MM.1S (cell line): ENCODE measurements around the gene SUSD2.

Experiments used
- EZH2 ChIP-seq: fragments of 300-600 bp; sonication (generic); optimal IDR thresholded peaks from 2 replicates; pipeline ENCODE3; 2017; ENCODE audit warnings: low read depth, mild to moderate bottlenecking, antibody characterized with exemption, low read length, mixed read lengths
- TF ChIP-seq, protein P1 (sequence below): fragments of 300-600 bp; sonication (generic); IDR thresholded peaks from 2 replicates; pipeline ENCODE4 v1.5.1; 2016; ENCODE audit warnings: antibody characterized with exemption, low read length, mixed read lengths

DNA sequence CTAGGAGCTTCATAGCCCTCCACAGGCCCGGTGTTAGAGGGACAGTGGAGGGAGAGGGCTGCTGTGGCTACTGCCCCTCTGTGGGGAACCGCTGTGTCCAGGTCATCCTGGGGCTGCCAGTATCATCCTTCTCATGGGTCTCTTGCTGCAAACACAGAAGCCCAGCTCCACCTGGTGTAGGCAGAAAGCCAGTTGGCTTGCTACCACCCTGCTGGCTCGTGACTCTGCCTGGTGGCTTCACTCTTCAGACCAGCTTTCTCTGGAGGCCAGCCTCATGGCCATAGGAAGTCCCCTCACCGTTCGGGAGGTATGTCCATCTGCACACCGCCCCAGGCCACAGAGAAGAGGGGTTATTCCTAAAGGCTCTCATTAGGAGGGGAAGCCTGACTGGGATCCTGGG, 19.4 kb upstream of the SUSD2 start:
- TF ChIP-seq, protein P1, sequence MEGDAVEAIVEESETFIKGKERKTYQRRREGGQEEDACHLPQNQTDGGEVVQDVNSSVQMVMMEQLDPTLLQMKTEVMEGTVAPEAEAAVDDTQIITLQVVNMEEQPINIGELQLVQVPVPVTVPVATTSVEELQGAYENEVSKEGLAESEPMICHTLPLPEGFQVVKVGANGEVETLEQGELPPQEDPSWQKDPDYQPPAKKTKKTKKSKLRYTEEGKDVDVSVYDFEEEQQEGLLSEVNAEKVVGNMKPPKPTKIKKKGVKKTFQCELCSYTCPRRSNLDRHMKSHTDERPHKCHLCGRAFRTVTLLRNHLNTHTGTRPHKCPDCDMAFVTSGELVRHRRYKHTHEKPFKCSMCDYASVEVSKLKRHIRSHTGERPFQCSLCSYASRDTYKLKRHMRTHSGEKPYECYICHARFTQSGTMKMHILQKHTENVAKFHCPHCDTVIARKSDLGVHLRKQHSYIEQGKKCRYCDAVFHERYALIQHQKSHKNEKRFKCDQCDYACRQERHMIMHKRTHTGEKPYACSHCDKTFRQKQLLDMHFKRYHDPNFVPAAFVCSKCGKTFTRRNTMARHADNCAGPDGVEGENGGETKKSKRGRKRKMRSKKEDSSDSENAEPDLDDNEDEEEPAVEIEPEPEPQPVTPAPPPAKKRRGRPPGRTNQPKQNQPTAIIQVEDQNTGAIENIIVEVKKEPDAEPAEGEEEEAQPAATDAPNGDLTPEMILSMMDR, result no peak
- TF ChIP-seq EZH2, result no peak
